PFSK-1 (cell line): ENCODE measurements around the gene TMEM82.

Source experiments
- FOXP2 ChIP-seq: optimal IDR thresholded peaks from 2 replicates; pipeline ENCODE3; 2011; ENCODE audit warnings: borderline replicate concordance, control low read depth, inconsistent platforms; ENCODE audit not compliant: insufficient read depth; ENCODE audit errors: extremely low read length, extremely low read depth
- POLR2AphosphoS5 ChIP-seq: IDR thresholded peaks from 2 replicates; pipeline ENCODE4 v1.6.1; 2012; ENCODE audit warnings: low read depth, mild to moderate bottlenecking, control low read depth, low read length, moderate library complexity
- REST ChIP-seq, 2 experiments: IDR thresholded peaks; 2 replicates each; pipeline versions ENCODE4 v1.6.1 to v1.8.0; 2011 to 2012; ENCODE audit warnings: low read depth in 2 of 2, low read length in 2 of 2, control low read depth in 1 of 2, inconsistent platforms in 1 of 2, mild to moderate bottlenecking in 1 of 2, moderate library complexity in 1 of 2; ENCODE audit not compliant: insufficient read depth in 1 of 2
- SIN3A ChIP-seq: IDR thresholded peaks from 2 replicates; pipeline ENCODE4 v1.6.1; 2012; ENCODE audit warnings: mild to moderate bottlenecking, low read length, moderate library complexity, borderline replicate concordance; ENCODE audit not compliant: insufficient read depth
- TAF1 ChIP-seq: IDR thresholded peaks from 2 replicates; pipeline ENCODE4 v1.6.1; 2012; ENCODE audit warnings: low read length, control low read depth, borderline replicate concordance; ENCODE audit not compliant: insufficient read depth

Gene TMEM82

DNA sequence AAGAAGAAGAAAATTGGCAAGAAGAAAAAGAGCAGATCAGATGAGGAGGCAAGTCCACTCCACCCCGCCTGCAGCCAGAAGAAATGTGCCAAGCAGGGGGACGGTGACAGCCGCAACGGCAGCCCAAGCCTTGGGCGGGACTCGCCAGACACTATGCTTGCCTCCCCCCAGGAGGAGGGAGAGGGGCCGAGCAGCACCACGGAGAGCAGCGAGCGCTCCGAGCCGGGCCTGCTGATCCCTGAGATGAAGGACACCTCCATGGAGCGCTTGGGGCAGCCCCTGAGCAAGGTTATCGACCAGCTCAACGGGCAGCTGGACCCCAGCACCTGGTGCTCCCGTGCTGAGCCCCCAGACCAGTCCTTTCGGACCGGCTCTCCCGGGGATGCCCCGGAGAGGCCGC, 15.3 kb upstream of the TMEM82 start:
- TF ChIP-seq SIN3A, result no peak
- no peak for TF ChIP-seq POLR2AphosphoS5
- TF ChIP-seq REST (IDR thresholded peaks at IDR 0.05; ENCODE audit: insufficient read depth in 1 of 2, low read depth in 2 of 2, low read length in 2 of 2), result peak; percentile 47 to 75; a peak in 3 of 4 replicates
- TF ChIP-seq FOXP2, result no peak
- no peak for TF ChIP-seq TAF1

DNA sequence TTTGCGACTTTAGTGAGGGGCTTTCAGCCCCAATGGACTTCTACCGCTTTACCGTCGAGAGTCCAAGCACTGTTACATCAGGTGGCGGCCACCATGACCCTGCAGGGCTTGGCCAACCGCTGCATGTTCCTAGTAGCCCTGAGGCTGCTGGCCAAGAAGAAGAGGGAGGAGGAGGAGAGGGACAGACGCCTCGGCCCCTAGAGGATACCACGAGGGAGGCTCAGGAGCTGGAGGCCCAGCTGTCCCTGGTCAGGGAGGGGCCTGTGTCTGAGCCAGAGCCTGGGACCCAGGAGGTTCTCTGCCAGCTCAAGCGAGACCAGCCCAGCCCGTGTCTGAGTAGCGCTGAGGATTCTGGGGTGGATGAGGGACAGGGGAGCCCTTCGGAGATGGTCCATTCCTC, 14.9 kb upstream of the TMEM82 start:
- TF ChIP-seq FOXP2 (no peak), TAF1 (no peak), SIN3A (no peak), POLR2AphosphoS5 (no peak), REST (IDR thresholded peaks at IDR 0.05; ENCODE audit: insufficient read depth in 1 of 2, low read depth in 2 of 2, low read length in 2 of 2) (no peak)

- TF ChIP-seq REST (IDR thresholded peaks at IDR 0.05; ENCODE audit: insufficient read depth in 1 of 2, low read depth in 2 of 2, low read length in 2 of 2) (no peak), TAF1 (no peak), SIN3A (no peak), POLR2AphosphoS5 (no peak), FOXP2 (no peak)
Observed at GRCh38 chr1:15727866-15728534, 14.3 kb upstream of the TMEM82 start.

GRCh38 chr1:15728937-15729657, 13.2 kb upstream of the TMEM82 start:
- TF ChIP-seq POLR2AphosphoS5, result no peak
- TF ChIP-seq TAF1, result no peak
- no peak for TF ChIP-seq REST (IDR thresholded peaks at IDR 0.05; ENCODE audit: insufficient read depth in 1 of 2, low read depth in 2 of 2, low read length in 2 of 2)
- TF ChIP-seq SIN3A, result no peak

DNA sequence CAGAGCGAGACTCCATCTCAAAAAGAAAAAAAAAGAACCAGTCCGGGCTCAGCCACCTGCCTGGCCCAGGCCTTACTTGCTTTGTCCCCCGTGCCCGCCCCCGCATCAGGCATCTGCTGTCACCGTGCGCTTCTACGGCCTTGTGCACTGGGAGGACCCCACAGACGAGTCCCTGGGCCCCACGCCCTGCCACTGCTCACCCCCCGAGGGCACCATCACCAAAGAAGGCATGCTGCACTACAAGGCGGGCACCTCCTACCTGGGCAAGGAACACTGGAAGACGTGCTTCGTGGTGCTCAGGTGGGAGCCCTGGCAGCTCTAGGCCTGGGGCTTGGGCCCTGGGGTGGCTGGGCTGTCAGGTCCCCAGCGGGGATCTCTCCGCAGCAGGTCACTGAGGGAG, 11.9 kb upstream of the TMEM82 start:
- TF ChIP-seq REST (IDR thresholded peaks at IDR 0.05; ENCODE audit: insufficient read depth in 1 of 2, low read depth in 2 of 2, low read length in 2 of 2) (no peak), TAF1 (no peak), SIN3A (no peak), POLR2AphosphoS5 (no peak), FOXP2 (no peak)
